Spleen (tissue), 7 donors: ENCODE results near the gene UCP3.

Experiments
- CTCF ChIP-seq, 11 experiments: fragments of 200-600 bp in 7 of 11; fragments of 450-650 bp in 4 of 11; sonication (generic) in 4 of 11; IDR thresholded peaks in 8 of 11; conservative IDR thresholded peaks in 3 of 11; 1 replicate in 7 of 11; 2 replicates in 4 of 11; pipeline versions ENCODE4 v1.4.0 to v1.8.0; 2016 to 2021; ENCODE audit warnings: antibody characterized with exemption in 11 of 11, inconsistent platforms in 4 of 11, mild to moderate bottlenecking in 1 of 11
- POLR2A ChIP-seq, 3 donors: fragments of 450-650 bp; IDR thresholded peaks; one replicate each; pipeline ENCODE4 v1.5.1; 2017; ENCODE audit warnings: antibody characterized with exemption in 3 of 3, mild to moderate bottlenecking in 1 of 3
- donor health status: DM: no; HTN: no; CAD: no; lungs with moderate emphysema.
- donor health status: DM: no; HTN: no; CAD: no.
- donor health status: DM: no; HTN: no; CAD: no.

GRCh38 chr11:74019860-74020259, 11.0 kb upstream of the UCP3 start:
- TF ChIP-seq CTCF (IDR thresholded peaks at IDR 0.05 in 8 of 11, conservative IDR thresholded peaks at IDR 0.05 in 3 of 11) (no peak), POLR2A (IDR thresholded peaks at IDR 0.05) (no peak)
